Measurements from ENCODE around the gene YIPF4.
"Not testable (repeated sequence)": the region's sequence is repeated elsewhere in the genome, so short reads cannot be mapped to it uniquely, and the experiment has no call there.

Gene YIPF4

GRCh38 chr2:32289165-32289999 is 11.7 kb downstream of the YIPF4 start:
- DNase-seq (ENCODE audit: low read depth) = no peak

- DNase-seq (ENCODE audit: low read depth) = no peak
Measured at GRCh38 chr2:32290000-32290339, 12.3 kb downstream of the YIPF4 start.

- DNase-seq (ENCODE audit: low read depth) = no peak
Measured at GRCh38 chr2:32291746-32292145, 14.0 kb downstream of the YIPF4 start.

GRCh38 chr2:32293493-32293892 is 15.8 kb downstream of the YIPF4 start:
- not testable (repeated sequence) for DNase-seq (ENCODE audit: low read depth)

GRCh38 chr2:32293966-32294562 is 16.4 kb downstream of the YIPF4 start:
- DNase-seq (ENCODE audit: low read depth) = not testable (repeated sequence)

- no peak for DNase-seq (ENCODE audit: low read depth)
Measured at GRCh38 chr2:32310577-32310976, 32.9 kb downstream of the YIPF4 start.

- no peak for DNase-seq (ENCODE audit: low read depth)
Measured at GRCh38 chr2:32314886-32315285, 37.2 kb downstream of the YIPF4 start.

GRCh38 chr2:32328679-32329078 is 51.0 kb downstream of the YIPF4 start:
- not testable (repeated sequence) for DNase-seq (ENCODE audit: low read depth)

GRCh38 chr2:32329180-32329980 is 51.7 kb downstream of the YIPF4 start:
- not testable (repeated sequence) for DNase-seq (ENCODE audit: low read depth)

- no peak for DNase-seq (ENCODE audit: low read depth)
Measured at GRCh38 chr2:32330136-32330535, 52.4 kb downstream of the YIPF4 start.

GRCh38 chr2:32342801-32343200 is 65.1 kb downstream of the YIPF4 start:
- DNase-seq (ENCODE audit: low read depth) = no peak

- DNase-seq (ENCODE audit: low read depth) = not testable (repeated sequence)
Measured at GRCh38 chr2:32350797-32351196, 73.1 kb downstream of the YIPF4 start.

- DNase-seq (ENCODE audit: low read depth) = no peak
Measured at GRCh38 chr2:32355976-32356680, 78.4 kb downstream of the YIPF4 start.

GRCh38 chr2:32356681-32357317 is 79.1 kb downstream of the YIPF4 start, which contains the start of gene BIRC6:
BIRC6 (plus strand) TSS chr2:32357023; CDS start chr2:32357162, 139 bp downstream.
- peak; percentile 93 for DNase-seq (ENCODE audit: low read depth)

- peak; percentile 37 for DNase-seq (ENCODE audit: low read depth)
Measured at GRCh38 chr2:32357318-32358110, 79.8 kb downstream of the YIPF4 start.

- DNase-seq (ENCODE audit: low read depth) = no peak
Measured at GRCh38 chr2:32358111-32358482, 80.4 kb downstream of the YIPF4 start.

GRCh38 chr2:32360416-32360815 is 82.7 kb downstream of the YIPF4 start:
- DNase-seq (ENCODE audit: low read depth) = no peak

- DNase-seq (ENCODE audit: low read depth) = not testable (repeated sequence)
Measured at GRCh38 chr2:32362997-32363396, 85.3 kb downstream of the YIPF4 start.

GRCh38 chr2:32363597-32363996 is 85.9 kb downstream of the YIPF4 start:
- DNase-seq (ENCODE audit: low read depth) = no peak

GRCh38 chr2:32364290-32364689 is 86.6 kb downstream of the YIPF4 start:
- DNase-seq (ENCODE audit: low read depth) = not testable (repeated sequence)

GRCh38 chr2:32365679-32366078 is 88.0 kb downstream of the YIPF4 start:
- DNase-seq (ENCODE audit: low read depth) = not testable (repeated sequence)

All from CMK (cell line).